Ovary (tissue), 9 donors: ENCODE results near the gene NPAS3. TPM values are rescaled to one million over a fixed set of nuclear protein-coding genes. Genes with fewer than 3 reads are reported as not detected.

Source experiments
- DNase-seq, 5 donors: peaks; one replicate each; pipeline ENCODE4 v3.0.0-alpha.2; 2019 to 2020
- H3K27ac ChIP-seq, 2 donors: fragments of 200-600 bp; one replicate each; pipeline versions ENCODE4 v1.5.1 to v1.8.0; 2019 to 2022
- H3K27me3 ChIP-seq: fragments of 200-600 bp; one replicate; pipeline ENCODE4 v1.8.0; 2022
- H3K36me3 ChIP-seq: fragments of 200-600 bp; sonication (generic); one replicate; pipeline ENCODE4 v1.5.1; 2019
- H3K4me1 ChIP-seq: one replicate; pipeline ENCODE4 v1.8.1; 2013; ENCODE audit warnings: mild to moderate bottlenecking, moderate library complexity; ENCODE audit not compliant: insufficient read depth
- H3K4me3 ChIP-seq: fragments of 200-600 bp; sonication (generic); one replicate; pipeline ENCODE4 v1.5.1; 2017
- H3K9me3 ChIP-seq, 2 donors: fragments of 200-600 bp in 1 of 2; sonication (generic) in 1 of 2; one replicate each; pipeline versions ENCODE4 v1.5.1 to v1.8.1; 2013 to 2019; ENCODE audit warnings: mild to moderate bottlenecking in 1 of 2, moderate library complexity in 1 of 2
- EP300 ChIP-seq: sonication (generic); formaldehyde crosslinking; IDR thresholded peaks from one replicate; pipeline ENCODE4 v1.6.1; 2017; ENCODE audit warnings: antibody characterized with exemption
- POLR2A ChIP-seq: fragments of 450-650 bp; IDR thresholded peaks from one replicate; pipeline ENCODE4 v1.6.1; 2017; ENCODE audit warnings: antibody characterized with exemption, mild to moderate bottlenecking, moderate library complexity
- WGBS, 3 donors: extraction: QIAGEN DNeasy Blood & Tissue Kit in 1 of 3; methylation state at CpG; one replicate each; pipeline versions ENCODE4 v1.1.5 to v1.1.7; 2013 to 2017; 5-methylcytosine and 5-hydroxymethylcytosine counted together
- intact Hi-C, 4 donors: fragments of 100-400 bp; cut with DNase I; formaldehyde crosslinking; loops; one replicate each; pipeline versions ENCODE4 v1.11.0 to v1.15.1; 2022 to 2023
- polyA plus RNA-seq, 2 donors: library from polyadenylated mRNA; stranded (reverse); fragments of 200-250 nt in 1 of 2; fragments of 350-450 nt in 1 of 2; fragmentation: Illumina TruSeq in 1 of 2; extraction: RNeasy Lipid Tissue Mini Kit (QIAGEN cat#74804) in 1 of 2; gene quantifications; one replicate each; pipeline ENCODE4 v1.2.3, GENCODE V29; 2013 to 2014
- total RNA-seq, 7 donors: library from RNA; depleted of rRNA in 2 of 7; stranded (reverse); fragments of >200 nt in 2 of 7; fragmentation: NEBNext Ultra II Directional in 3 of 7; extraction: Animal tissue kit (Norgen Biotek cat#: 25700) in 3 of 7; gene quantifications; one replicate each; pipeline versions ENCODE4 v1.1.0 to v1.2.4, GENCODE V29; 2016 to 2023
- TF ChIP-seq, protein P1 (sequence below), 3 donors: fragments of 450-650 bp in 2 of 3; fragments of 200-600 bp in 1 of 3; IDR thresholded peaks; one replicate each; pipeline versions ENCODE4 v1.5.1 to v1.8.0; 2016 to 2022; ENCODE audit warnings: antibody characterized with exemption in 3 of 3, mild to moderate bottlenecking in 1 of 3
- donor health status: DM: no; HTN: no; CAD: no; lungs with moderate emphysema.
- donor health status: DM: no; HTN: no; CAD: no.
- donor health status: Bipolar disorder and iron deficiency.
- donor health status: DM: yes; HTN: yes; CAD: no.
- donor health status: DM: no; HTN: no; CAD: no.
- donor health status: DM: yes; HTN: yes; CAD: no.

NPAS3 gene
- total and polyA plus RNA-seq, 9 donors: 1.9 to 15.4 (median 11.4) TPM

DNA sequence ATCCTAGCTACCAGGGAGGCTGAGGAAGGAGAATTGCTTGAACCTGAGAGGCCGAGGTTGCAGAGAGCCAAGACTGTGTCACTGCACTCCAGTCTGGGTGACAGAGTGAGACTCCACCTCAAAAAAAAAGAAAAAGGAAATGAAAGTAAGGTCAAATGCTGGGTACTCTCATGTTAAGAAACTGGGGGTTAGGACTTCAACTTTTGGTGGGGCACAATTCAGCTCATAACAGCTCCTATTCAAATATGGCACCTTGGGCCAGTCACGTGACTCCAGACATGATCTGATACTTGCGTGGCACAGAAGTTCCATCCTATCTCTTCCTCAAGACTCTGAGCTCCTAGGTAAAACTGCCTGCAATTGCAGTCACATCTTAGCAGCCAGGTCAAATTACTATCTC lies 869.5 kb downstream of the NPAS3 start:
- Histone ChIP-seq H3K4me1 (no peaks in the 10 kb centered on the region), H3K9me3 (no peaks in the 10 kb centered on the region), H3K27ac (no peak overlapping the region), H3K27me3 (no peaks in the 10 kb centered on the region), H3K4me3 (no peak overlapping the region), H3K36me3 (no peaks in the 10 kb centered on the region)
- WGBS, 3 donors: 59 to 63% (median 62%) methylated on average over 3 of the region's 3 CpGs
- intact Hi-C loops: no loop called here
- TF ChIP-seq POLR2A (no peak), EP300 (no peak)
- TF ChIP-seq, protein P1, sequence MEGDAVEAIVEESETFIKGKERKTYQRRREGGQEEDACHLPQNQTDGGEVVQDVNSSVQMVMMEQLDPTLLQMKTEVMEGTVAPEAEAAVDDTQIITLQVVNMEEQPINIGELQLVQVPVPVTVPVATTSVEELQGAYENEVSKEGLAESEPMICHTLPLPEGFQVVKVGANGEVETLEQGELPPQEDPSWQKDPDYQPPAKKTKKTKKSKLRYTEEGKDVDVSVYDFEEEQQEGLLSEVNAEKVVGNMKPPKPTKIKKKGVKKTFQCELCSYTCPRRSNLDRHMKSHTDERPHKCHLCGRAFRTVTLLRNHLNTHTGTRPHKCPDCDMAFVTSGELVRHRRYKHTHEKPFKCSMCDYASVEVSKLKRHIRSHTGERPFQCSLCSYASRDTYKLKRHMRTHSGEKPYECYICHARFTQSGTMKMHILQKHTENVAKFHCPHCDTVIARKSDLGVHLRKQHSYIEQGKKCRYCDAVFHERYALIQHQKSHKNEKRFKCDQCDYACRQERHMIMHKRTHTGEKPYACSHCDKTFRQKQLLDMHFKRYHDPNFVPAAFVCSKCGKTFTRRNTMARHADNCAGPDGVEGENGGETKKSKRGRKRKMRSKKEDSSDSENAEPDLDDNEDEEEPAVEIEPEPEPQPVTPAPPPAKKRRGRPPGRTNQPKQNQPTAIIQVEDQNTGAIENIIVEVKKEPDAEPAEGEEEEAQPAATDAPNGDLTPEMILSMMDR (IDR thresholded peaks at IDR 0.05): no peak
- DNase-seq: no peak

DNA sequence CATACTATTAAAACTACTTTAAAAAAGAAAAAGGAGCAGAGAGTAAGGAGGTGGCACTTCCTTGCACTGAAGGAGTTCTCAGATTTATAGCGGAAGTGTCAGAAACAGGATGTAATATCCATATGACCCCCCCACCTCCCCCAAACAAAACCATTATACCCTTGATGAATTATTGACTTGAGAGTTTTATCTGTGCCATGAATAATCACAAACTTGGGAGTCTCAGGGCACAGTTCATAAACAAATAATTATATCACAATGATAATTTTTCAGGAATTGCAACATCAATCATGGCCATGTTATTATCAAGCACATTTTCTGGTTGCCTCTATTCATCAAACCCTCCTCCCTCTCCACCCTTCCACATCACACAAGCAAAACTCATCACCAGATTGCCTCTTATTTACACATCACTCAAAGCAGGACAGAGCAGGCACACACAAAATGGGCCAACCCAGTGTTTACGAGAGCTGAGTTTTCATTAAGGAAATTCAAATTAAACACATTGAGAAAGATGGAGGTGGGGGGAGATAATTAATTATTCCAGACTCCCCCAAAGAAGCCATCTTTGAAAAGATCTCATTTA lies 870.8 kb downstream of the NPAS3 start:
- Histone ChIP-seq H3K36me3 (no peaks in the 10 kb centered on the region), H3K27ac (no peak overlapping the region), H3K27me3 (no peaks in the 10 kb centered on the region), H3K4me3 (no peak overlapping the region), H3K9me3 (no peaks in the 10 kb centered on the region), H3K4me1 (no peaks in the 10 kb centered on the region)
- DNase-seq: no peak
- 87 to 91% (median 89%) methylated on average over 2 of the region's 2 CpGs for WGBS, 3 donors
- intact Hi-C loops: no loop called here
- TF ChIP-seq POLR2A (no peak), EP300 (no peak)
- TF ChIP-seq, protein P1 (IDR thresholded peaks at IDR 0.05): no peak

DNA sequence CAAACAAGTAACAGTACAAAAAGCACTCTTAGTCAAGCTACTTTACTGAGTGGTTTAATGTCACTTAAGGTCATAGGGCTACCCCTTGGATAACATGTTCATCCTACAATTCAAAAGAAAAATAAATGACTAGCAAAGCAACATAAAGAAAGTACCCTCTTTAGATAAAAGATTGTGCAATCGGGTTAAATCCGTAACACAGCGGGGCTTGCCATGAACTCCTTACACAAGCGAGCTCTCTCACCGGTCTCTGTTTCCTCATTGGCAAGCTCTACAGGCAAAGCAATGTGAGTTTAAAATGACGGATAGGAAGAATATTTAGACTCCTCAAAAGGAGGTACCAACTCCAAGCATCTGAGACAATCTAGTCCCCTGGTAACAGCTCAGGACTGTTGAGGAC lies 871.6 kb downstream of the NPAS3 start:
- TF ChIP-seq POLR2A (no peak), EP300 (no peak)
- TF ChIP-seq, protein P1 (IDR thresholded peaks at IDR 0.05): no peak
- intact Hi-C loops: no loop called here
- DNase-seq: no peak
- H3K4me1 ChIP-seq: no peaks in the 10 kb centered on the region
- H3K36me3 ChIP-seq: no peaks in the 10 kb centered on the region
- H3K9me3 ChIP-seq: no peaks in the 10 kb centered on the region
- no peak overlapping the region for H3K4me3 ChIP-seq
- H3K27ac ChIP-seq: no peak overlapping the region
- 78 to 84% (median 83%) methylated on average over 6 of the region's 6 CpGs for WGBS, 3 donors
- H3K27me3 ChIP-seq: no peaks in the 10 kb centered on the region

DNA sequence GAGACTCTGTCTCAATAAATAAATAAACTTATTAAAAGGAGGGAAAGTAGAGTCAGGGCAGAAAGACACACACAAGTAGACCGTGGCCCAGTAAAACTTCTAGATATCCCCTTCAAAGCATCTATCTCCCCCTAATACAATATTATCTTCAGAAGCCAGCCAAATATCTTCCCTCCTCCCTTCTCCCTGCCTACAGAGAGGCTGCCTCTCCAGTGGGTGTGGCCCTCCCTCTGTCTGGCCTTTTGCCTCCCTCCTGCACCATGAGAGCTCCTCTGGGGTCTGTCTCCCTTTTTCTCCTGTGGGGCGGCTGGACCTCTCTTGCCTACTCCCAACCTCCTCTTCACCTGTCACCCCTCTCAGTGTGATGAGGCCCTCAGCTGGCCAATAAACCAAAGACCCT lies 873.0 kb downstream of the NPAS3 start:
- Histone ChIP-seq H3K4me3 (no peak overlapping the region), H3K27me3 (no peaks in the 10 kb centered on the region), H3K9me3 (no peaks in the 10 kb centered on the region), H3K4me1 (no peaks in the 10 kb centered on the region), H3K36me3 (no peaks in the 10 kb centered on the region), H3K27ac (no peak overlapping the region)
- no peak for DNase-seq
- WGBS, 3 donors: 85% methylated on average over 2 of the region's 2 CpGs
- intact Hi-C loops: no loop called here
- TF ChIP-seq EP300 (no peak), POLR2A (no peak)
- TF ChIP-seq, protein P1 (IDR thresholded peaks at IDR 0.05): no peak
